HCEC 1CT (cell line): ENCODE results near the gene ITLN2.
"Not testable (repeated sequence)": the region's sequence is repeated elsewhere in the genome, so short reads cannot be mapped to it uniquely, and the experiment has no call there.

ENCODE experiments used
- DNase-seq: peaks from one replicate; pipeline ENCODE4 v3.0.0-alpha.2; 2017

ITLN2 gene

DNA sequence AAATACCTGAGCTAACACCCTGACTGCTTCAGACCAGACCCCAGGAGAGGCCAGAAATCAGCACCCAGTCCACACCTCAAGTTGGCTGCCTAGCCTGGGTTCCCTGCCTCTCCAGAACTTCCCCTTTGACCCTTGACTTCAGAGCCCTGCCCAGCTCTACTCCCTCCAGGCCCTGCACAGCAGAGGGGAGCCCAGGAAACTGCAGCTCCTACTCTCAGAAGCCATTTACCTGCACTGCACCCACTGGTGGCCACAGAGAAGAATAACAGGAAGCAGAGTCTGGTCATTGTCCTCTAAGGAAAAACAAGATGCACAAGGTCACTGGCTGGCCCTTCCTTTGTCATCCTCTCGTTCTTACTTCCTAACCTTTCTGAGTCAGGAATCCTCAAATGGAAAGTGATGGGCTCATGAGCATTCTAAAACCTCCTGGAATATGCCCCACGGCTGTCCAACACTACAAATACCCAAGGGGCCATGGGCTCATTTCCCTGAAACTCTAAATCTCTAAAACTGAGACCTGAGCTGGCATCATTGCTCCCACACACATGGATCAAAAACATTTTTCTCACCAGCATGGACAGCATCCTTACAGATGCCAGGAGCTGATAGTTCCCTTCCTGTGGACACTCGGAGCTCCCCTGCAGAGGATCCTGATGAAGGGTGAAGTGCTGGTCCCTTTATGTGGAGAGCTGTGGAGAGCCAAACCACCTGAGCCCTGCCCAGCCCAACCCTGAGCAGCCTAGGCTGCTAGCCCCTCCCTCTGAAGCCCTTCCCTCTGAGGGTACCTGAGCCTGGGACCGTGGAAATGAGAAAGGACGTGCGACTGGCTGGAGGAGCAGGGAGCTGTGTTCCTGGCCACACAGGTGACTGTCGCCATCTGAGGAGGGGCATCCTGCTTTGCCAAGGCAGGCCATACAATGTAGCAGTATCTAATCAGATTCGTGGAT lies at the start of gene ITLN2:
ITLN2 (minus strand) TSS at position 652 of the 947 bp plus-strand sequence; CDS start at position 584, 68 bp downstream.
- peak; percentile 34 for DNase-seq

GRCh38 chr1:161001525-161001924 lies 46.9 kb upstream of the ITLN2 start:
- DNase-seq, result no peak

DNA sequence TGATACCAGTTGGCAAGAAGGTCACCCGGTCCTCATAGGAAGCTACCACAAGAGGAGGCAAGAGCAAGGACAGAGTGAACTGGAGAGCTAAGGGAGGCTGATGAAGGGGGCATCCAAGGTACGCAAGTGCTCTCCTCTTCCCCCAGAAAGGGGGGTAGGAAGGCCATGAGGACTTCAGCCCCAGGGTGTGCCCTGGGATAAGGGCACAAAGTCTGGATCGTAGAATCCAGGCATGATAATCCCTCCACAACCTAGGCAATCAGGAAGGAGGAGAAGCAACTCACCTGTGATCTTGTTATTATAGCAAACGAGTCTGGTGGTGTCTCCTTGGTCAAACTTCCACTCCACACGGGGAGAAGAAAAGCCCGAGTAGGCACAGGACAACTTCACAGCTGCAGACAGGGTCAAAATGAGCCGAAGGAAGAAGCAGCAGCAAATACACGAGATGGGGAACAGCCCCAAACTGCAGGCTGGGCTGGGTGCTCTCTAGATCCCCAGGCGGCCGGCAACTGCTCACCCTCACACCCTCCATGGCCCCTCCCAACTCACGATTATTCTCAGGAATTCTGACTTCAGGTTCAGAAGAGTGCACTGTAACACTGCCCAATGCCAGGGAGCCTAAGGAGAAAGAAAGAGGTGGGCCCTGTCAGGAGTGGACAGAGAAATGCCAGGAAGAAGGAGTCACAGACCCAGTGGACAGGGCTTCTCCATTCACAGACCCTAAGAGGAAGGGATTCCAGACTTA lies 46.3 kb upstream of the ITLN2 start:
- DNase-seq, result no peak

GRCh38 chr1:160999376-160999775 lies 44.8 kb upstream of the ITLN2 start:
- DNase-seq, result no peak

- peak; percentile 64 for DNase-seq
Measured at GRCh38 chr1:160997323-160998038, 42.9 kb upstream of the ITLN2 start.

DNA sequence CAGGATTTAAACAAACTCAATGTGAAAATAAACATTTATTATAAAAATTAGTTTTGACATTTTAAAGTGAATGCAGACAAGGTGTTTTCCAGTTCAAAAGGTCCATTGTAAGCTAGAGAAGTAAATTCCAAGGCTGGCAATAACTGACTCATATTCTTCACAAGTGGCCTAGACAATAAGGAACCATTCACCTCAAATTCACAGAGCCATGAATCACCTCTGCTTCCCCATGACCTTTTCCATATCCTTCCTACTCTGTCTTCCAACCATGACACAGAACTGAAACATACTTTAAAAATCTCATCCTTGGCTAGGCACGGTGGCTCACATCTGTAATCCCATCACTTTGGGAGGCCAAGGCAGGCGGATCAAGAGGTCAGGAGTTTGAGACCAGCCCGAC lies 41.6 kb upstream of the ITLN2 start:
- peak; percentile 85 for DNase-seq

DNA sequence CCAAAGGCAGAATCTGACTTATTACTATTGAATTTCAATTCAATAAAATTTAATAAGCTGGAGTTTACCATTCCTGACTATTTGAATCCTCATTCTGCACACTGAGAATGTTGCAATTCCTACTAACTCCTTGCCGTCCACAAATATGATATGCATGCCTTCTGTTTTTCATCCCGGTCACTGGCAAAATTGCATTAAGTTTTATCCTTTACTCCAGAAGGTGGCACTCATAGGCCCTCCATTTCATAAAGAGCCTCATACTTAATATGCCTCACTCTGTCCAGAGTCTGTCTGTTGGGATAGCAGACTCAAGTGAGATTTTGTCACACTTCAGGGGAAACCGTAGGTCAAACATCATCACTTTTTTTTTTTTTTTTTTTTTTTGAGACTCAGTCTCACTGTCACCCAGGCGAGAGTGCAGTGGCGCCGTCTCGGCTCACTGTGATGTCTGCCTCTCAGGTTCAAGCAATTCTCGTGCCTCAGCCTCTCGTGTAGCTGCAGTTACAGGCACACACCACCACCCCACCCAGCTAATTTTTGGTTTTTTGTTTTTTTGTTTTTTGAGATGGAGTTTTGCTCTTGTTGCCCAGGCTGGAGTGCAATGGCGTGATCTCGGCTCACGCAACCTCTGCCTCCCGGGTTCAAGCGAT lies 39.1 kb upstream of the ITLN2 start:
- DNase-seq, result peak; percentile 80

- not testable (repeated sequence) for DNase-seq
Measured at GRCh38 chr1:160992036-160992435, 37.4 kb upstream of the ITLN2 start.

GRCh38 chr1:160987359-160988050 lies 32.9 kb upstream of the ITLN2 start:
- DNase-seq, result no peak

GRCh38 chr1:160985723-160986122 lies 31.1 kb upstream of the ITLN2 start:
- DNase-seq, result no peak

DNA sequence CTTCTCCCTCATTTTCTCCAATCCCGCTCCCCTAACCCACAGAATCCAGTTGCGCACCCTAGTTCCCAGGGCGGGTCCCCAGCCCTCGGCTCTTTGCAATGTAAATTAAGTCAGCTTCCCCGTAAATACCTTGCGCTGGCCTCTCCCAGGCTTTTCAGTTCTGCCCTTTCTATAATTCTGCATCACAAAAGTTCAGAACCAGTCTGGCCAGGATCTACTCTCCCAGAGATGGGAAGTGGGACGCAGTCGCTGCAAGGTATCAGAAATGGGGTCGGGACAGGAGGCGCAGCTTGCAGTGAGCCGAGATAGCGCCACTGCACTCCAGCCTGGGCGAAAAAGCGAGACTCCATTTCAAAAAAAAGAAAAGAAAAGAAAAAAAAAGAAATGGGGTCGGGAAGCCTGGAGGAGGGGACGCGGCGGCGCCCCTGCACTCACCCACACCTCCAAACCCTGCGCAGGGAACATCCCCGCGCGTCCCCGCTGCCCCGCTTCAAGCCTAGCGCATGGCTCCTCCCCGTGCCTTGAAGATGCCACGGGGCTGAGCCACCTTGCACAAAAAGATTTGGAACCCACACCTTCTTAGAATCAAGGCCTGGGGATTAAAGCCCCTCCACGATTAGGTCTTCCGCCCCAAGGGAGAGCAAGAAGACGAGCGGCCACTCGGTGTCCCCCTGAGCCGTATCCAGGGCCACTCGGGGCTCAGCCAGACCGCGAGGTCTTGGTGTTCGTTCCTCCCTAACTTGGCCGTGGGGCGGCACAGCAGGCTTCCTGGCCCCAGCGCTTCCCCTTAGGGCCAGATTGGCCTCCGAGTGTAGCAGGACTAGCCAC lies 27.2 kb upstream of the ITLN2 start:
- no peak for DNase-seq

DNA sequence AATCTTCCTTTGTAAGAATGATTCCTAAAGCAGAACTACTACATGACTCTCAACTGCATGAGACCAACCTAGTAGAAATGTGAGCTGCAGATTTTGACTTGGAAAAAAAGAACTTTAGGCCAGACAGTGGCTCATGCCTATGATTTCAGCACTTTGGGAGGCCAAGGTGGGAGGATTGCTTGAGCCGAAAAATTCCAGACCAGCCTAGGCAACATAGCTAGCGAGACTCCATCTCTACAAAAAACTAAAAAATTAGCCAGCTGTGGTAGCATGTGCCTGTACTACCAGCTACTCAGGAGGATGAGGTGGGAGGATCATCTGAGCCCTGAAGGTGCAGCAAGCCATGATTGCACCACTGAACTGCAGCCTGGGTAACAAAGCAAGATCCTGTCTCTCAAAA lies 24.7 kb upstream of the ITLN2 start:
- DNase-seq, result no peak

DNA sequence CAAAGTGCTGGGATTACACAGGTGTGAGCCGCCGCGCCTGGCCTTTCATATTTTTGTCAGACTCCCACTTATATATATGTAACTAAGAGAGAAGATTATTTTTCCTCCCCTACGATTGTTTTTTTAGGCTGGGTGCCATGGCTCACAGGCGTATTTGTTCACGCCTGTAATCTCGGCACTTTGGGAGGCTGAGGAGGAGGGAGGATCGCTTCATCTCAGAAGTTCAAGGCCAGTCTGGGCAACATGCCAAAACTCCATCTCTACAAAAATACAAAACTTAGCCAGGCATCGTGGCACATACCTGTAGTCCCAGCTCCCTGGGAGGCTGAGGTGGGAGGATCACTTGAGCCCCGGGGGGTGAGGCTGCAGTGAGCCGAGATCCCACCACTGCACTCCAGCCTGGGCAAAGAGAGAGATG lies 23.9 kb upstream of the ITLN2 start:
- DNase-seq, result no peak

GRCh38 chr1:160975026-160975425 lies 20.4 kb upstream of the ITLN2 start:
- DNase-seq, result no peak

DNA sequence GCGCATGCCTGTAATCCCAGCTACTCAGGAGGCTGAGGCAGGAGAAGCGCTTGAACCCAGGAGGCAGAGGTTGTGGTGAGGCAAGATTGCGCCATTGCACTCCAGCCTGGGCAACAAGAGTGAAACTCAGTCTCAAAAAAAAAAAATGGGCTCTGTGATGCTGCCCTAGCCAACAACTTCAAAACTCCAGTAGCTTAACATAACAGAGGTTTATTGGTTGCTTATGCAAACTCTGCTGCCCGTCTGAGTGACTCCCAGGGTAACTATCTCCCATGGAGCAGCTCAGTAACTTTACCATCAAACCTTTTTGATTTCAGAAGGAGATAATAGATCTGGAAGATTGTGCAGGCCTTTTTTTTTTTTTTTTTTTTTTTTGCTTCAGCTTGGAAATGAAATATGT lies 18.9 kb upstream of the ITLN2 start:
- no peak for DNase-seq

DNA sequence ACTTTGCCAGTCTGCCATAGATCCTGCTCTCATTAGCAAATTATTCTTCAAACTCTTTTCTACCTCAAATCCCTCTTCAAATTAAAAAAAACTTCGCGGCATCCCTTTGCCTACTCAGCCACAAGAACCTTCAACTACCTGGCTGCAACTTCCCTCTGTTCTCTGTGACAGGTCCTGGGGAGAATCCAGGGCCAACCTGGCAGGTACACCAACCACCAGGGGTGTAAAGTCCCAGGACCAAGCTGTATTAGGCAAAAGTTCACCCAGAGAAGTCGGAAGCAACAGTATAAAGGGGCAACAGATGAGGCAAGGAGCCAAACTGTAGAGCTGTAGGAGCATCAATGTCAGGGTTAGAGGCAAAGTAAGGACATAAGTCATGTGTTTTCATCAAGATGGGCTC lies 18.3 kb upstream of the ITLN2 start:
- no peak for DNase-seq

GRCh38 chr1:160971618-160972056 lies 17.0 kb upstream of the ITLN2 start:
- no peak for DNase-seq

GRCh38 chr1:160963521-160963920 lies 8.9 kb upstream of the ITLN2 start:
- DNase-seq, result no peak

DNA sequence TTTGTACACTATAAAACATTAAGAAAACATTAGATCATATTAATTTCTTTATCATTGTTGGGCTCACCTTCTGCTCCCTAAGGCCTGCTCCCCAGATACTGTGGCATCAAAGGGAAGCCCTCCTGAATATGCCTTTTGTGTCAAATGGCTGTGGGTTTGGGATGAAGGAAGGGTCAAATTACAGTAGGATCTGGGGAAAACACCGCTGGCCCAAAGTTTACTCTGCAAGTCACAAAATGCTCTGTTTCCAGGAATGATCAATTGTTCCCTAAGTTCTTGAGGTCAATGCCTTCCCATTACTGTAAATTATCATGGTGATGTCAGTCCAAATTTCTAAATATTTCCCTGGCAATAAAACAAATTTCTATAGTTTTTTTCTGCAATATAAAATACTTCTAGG lies 6.8 kb upstream of the ITLN2 start:
- no peak for DNase-seq

DNA sequence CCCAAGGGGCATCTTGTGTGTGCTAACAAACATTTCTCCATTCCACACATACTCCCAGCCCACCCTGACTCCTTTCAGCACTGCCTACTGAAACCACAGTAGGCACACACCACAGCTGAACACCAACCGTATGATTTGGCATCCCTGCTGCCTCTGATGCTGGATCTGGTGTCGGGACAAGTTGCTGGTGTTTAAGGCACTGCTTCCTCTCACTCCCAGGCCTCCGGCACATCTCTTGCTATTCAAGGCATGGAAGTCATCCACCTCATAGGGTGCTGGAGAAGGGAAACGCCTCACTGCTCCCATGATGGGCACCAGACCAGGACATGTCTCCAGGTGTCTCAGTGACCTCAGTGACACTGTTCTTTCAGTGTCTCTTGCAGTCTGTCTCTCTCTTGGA lies 2.4 kb upstream of the ITLN2 start:
- DNase-seq, result no peak

- DNase-seq, result no peak
Measured at GRCh38 chr1:160953030-160953429, 1.6 kb downstream of the ITLN2 start.
